ENCODE data around the gene SORCS1. TPM values are rescaled to one million over a fixed set of nuclear protein-coding genes. Genes with fewer than 3 reads are reported as not detected.

The SORCS1 gene
- 1 to 10 TPM in 11 of 12 donors, not detected in 1; 2.7 to 7.0 (median 5.1) TPM for polyA plus RNA-seq (ENCODE audit: insufficient read length in 12 of 12)
- long read RNA-seq, donor 1, result 0 reads
- long read RNA-seq, donor 2, result 0 reads
- long read RNA-seq, donor 3, result 0 reads
- long read RNA-seq, donor 4, result 0 reads
- long read RNA-seq, donor 5, result 0 reads
- long read RNA-seq, donor 6, partial matches to known transcripts, result 7 of 7 reads
- long read RNA-seq, donor 6, other reads (novel, unspliced or antisense), result 0 of 7 reads
- long read RNA-seq, donor 7, partial matches to known transcripts, result 0 of 11 reads
- long read RNA-seq, donor 7, other reads (novel, unspliced or antisense), result 11 of 11 reads
- long read RNA-seq, donor 8, result 0 reads
- long read RNA-seq, donor 9, result 0 reads
- long read RNA-seq, donor 10, result 0 reads
- long read RNA-seq, donor 11, result 0 reads

GRCh38 chr10:107163881-107164861, at the start of gene SORCS1:
Gene SORCS1, minus strand, starts transcription at chr10:107164706.
- DNase-seq, result no peak

GRCh38 chr10:107214261-107214660, 49.8 kb upstream of the SORCS1 start:
- no peak for DNase-seq

- no peak for DNase-seq
Observed at GRCh38 chr10:107213861-107214260, 49.4 kb upstream of the SORCS1 start.

- DNase-seq, result no peak
Observed at GRCh38 chr10:107206833-107207232, 42.3 kb upstream of the SORCS1 start.

GRCh38 chr10:107169516-107169915, 5.0 kb upstream of the SORCS1 start:
- no peak for DNase-seq

- DNase-seq, result no peak
Observed at GRCh38 chr10:107168738-107169137, 4.2 kb upstream of the SORCS1 start.

GRCh38 chr10:107166403-107166802, 1.9 kb upstream of the SORCS1 start:
- no peak for DNase-seq

GRCh38 chr10:107164992-107165391, 486 bp upstream of the SORCS1 start:
- DNase-seq, result no peak

- DNase-seq, result no peak
Observed at GRCh38 chr10:107163076-107163855, 1.2 kb downstream of the SORCS1 start.

GRCh38 chr10:107160866-107161265, 3.6 kb downstream of the SORCS1 start:
- DNase-seq, result no peak

- DNase-seq, result no peak
Observed at GRCh38 chr10:107159871-107160270, 4.6 kb downstream of the SORCS1 start.

- DNase-seq, result no peak
Observed at GRCh38 chr10:107157071-107157470, 7.4 kb downstream of the SORCS1 start.

GRCh38 chr10:107152087-107152486, 12.4 kb downstream of the SORCS1 start:
- DNase-seq, result no peak

GRCh38 chr10:107148906-107149305, 15.6 kb downstream of the SORCS1 start:
- no peak for DNase-seq

- no peak for DNase-seq
Observed at GRCh38 chr10:107144490-107144889, 20.0 kb downstream of the SORCS1 start.

GRCh38 chr10:107141524-107142061, 22.9 kb downstream of the SORCS1 start:
- DNase-seq, result no peak

GRCh38 chr10:107139237-107139636, 25.3 kb downstream of the SORCS1 start:
- DNase-seq, result no peak

- no peak for DNase-seq
Observed at GRCh38 chr10:107133656-107134055, 30.9 kb downstream of the SORCS1 start.

GRCh38 chr10:107129000-107129399, 35.5 kb downstream of the SORCS1 start:
- no peak for DNase-seq

- no peak for DNase-seq
Observed at GRCh38 chr10:107126512-107127065, 37.9 kb downstream of the SORCS1 start.

GRCh38 chr10:107122703-107123102, 41.8 kb downstream of the SORCS1 start:
- DNase-seq, result no peak

Data from muscle of arm (tissue), 14 donors.